BLaER1 (cell line): ENCODE data around the gene RXYLT1.
A peak's percentile ranks its signal among the peaks of the same experiment; 100 is the strongest.
"Not testable (repeated sequence)": the region's sequence is repeated elsewhere in the genome, so short reads cannot be mapped to it uniquely, and the experiment has no call there.

Source experiments
- H3K27ac ChIP-seq: shearing (Covaris generic); formaldehyde crosslinking; 2 replicates; pipeline ENCODE4 v1.8.1; 2022
- H3K27me3 ChIP-seq: shearing (Covaris generic); formaldehyde crosslinking; 2 replicates; pipeline ENCODE4 v1.8.1; 2022
- H3K36me3 ChIP-seq: shearing (Covaris generic); formaldehyde crosslinking; 2 replicates; pipeline ENCODE4 v1.8.1; 2022
- H3K4me1 ChIP-seq: shearing (Covaris generic); formaldehyde crosslinking; 2 replicates; pipeline ENCODE4 v1.8.1; 2022
- H3K4me2 ChIP-seq: shearing (Covaris generic); formaldehyde crosslinking; 2 replicates; pipeline ENCODE4 v1.8.1; 2022
- H3K4me3 ChIP-seq: shearing (Covaris generic); formaldehyde crosslinking; 2 replicates; pipeline ENCODE4 v1.8.1; 2022
- H3K9ac ChIP-seq: shearing (Covaris generic); formaldehyde crosslinking; 2 replicates; pipeline ENCODE4 v1.8.1; 2022
- H3K9me3 ChIP-seq: shearing (Covaris generic); formaldehyde crosslinking; 2 replicates; pipeline ENCODE4 v1.8.1; 2022
- H4K20me1 ChIP-seq: shearing (Covaris generic); formaldehyde crosslinking; 2 replicates; pipeline ENCODE4 v1.8.1; 2022
- Cebpa-rat ChIP-seq: shearing (Covaris generic); IDR thresholded peaks from 2 replicates; pipeline ENCODE4 v1.8.1; 2022

Gene RXYLT1, protein sequence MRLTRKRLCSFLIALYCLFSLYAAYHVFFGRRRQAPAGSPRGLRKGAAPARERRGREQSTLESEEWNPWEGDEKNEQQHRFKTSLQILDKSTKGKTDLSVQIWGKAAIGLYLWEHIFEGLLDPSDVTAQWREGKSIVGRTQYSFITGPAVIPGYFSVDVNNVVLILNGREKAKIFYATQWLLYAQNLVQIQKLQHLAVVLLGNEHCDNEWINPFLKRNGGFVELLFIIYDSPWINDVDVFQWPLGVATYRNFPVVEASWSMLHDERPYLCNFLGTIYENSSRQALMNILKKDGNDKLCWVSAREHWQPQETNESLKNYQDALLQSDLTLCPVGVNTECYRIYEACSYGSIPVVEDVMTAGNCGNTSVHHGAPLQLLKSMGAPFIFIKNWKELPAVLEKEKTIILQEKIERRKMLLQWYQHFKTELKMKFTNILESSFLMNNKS

GRCh38 chr12:63779498-63780481 lies at the start of gene RXYLT1:
Gene RXYLT1, plus strand, starts transcription at chr12:63779909. Its CDS starts 52 bp downstream, at chr12:63779961.
- H3K36me3 ChIP-seq: peaks cover 27% of the 10 kb centered on the region
- H3K4me1 ChIP-seq: peaks cover 14% of the 10 kb centered on the region
- peak within 1 kb of the TSS; percentile 83 for H3K4me3 ChIP-seq
- H3K4me2 ChIP-seq: peak within 1 kb of the TSS; percentile 85
- peak within 1 kb of the TSS; percentile 84 for H3K27ac ChIP-seq
- no peaks in the 10 kb centered on the region for H4K20me1 ChIP-seq
- no peaks in the 10 kb centered on the region for H3K27me3 ChIP-seq
- H3K9ac ChIP-seq: peak within 1 kb of the TSS; percentile 86
- no peak for TF ChIP-seq Cebpa-rat
- no peaks in the 10 kb centered on the region for H3K9me3 ChIP-seq

DNA sequence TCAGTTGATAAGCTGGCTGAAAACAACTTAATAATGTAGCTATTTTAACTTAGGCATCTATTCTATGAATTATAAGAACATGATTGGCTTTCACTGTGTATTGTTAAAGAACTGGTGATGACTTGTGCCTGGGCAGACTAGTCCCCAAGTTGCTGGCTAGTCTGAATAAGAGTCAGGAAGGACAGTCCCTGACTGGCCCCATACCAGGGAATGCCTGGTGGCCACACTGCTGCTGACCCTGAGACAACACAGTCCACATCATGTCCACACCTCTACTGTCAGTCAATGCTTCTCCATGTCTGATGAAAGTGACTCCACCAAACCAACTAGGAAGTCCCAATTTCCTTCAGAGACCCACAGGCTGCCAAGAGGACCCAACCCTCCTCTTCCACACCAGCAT lies 46.9 kb upstream of the RXYLT1 start:
- not testable (repeated sequence) for H3K9ac ChIP-seq, H3K9me3 ChIP-seq, H3K4me2 ChIP-seq, H3K4me3 ChIP-seq, H4K20me1 ChIP-seq, H3K27ac ChIP-seq, H3K36me3 ChIP-seq, H3K27me3 ChIP-seq, H3K4me1 ChIP-seq

DNA sequence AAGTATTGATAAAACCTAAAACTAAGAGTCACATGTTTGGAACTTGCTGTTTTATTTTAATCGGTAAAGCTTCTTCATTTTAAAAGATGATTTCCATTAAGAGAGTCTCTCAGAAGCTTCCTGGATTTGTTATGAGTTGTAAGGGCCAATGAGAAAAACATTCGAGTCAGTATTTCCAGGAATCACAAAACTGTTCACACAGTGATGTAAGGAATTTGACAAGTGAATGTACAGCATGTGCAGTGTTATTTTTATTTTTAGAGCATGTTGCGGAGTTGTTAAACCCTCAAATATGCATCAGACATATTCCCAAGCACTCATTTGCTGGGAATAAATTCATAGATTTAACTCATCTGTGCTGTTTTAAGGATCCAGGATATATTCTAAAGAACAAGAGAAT lies 46.1 kb upstream of the RXYLT1 start:
- not testable (repeated sequence) for H3K4me1 ChIP-seq, H3K27me3 ChIP-seq, H3K4me3 ChIP-seq, H4K20me1 ChIP-seq, H3K4me2 ChIP-seq, H3K27ac ChIP-seq, H3K36me3 ChIP-seq, H3K9me3 ChIP-seq, H3K9ac ChIP-seq

- H3K4me3 ChIP-seq, H3K36me3 ChIP-seq, H3K4me2 ChIP-seq, H3K4me1 ChIP-seq, H3K9me3 ChIP-seq, H3K9ac ChIP-seq, H4K20me1 ChIP-seq, H3K27ac ChIP-seq, H3K27me3 ChIP-seq: not testable (repeated sequence)
Measured at GRCh38 chr12:63740551-63740950, 39.2 kb upstream of the RXYLT1 start.

DNA sequence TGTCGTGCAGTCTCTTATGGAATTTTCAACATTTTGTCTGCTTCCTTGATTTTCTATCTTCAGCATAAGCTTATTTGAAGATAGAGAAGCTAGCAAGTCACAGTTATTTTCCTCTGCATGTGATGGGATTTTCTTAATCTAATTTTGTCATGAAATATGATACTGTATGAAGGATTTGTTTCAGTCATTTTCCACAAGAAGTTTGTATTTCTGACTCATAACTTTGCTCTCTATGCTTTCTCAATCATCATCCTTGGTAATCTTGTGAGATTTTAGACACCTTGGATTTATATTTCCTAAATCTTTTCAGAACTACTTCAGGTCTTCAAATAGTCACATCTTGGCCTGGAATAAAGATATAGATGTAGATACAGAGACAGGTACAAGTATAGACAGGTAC lies 38.3 kb upstream of the RXYLT1 start:
- H3K4me2 ChIP-seq, H3K27me3 ChIP-seq, H3K4me1 ChIP-seq, H3K27ac ChIP-seq, H4K20me1 ChIP-seq, H3K9me3 ChIP-seq, H3K36me3 ChIP-seq, H3K4me3 ChIP-seq, H3K9ac ChIP-seq: not testable (repeated sequence)

GRCh38 chr12:63744110-63744509 lies 35.6 kb upstream of the RXYLT1 start:
- not testable (repeated sequence) for H3K4me3 ChIP-seq, H4K20me1 ChIP-seq, H3K9ac ChIP-seq

GRCh38 chr12:63746470-63746869 lies 33.2 kb upstream of the RXYLT1 start:
- H3K27ac ChIP-seq, H3K9me3 ChIP-seq, H3K4me3 ChIP-seq, H3K9ac ChIP-seq, H3K4me1 ChIP-seq, H4K20me1 ChIP-seq, H3K27me3 ChIP-seq, H3K36me3 ChIP-seq, H3K4me2 ChIP-seq: not testable (repeated sequence)

More at GRCh38 chr12:63744110-63744509, 35.6 kb upstream of the RXYLT1 start:
- H3K4me1 ChIP-seq, H3K36me3 ChIP-seq, H3K27me3 ChIP-seq, H3K4me2 ChIP-seq, H3K27ac ChIP-seq, H3K9me3 ChIP-seq: not testable (repeated sequence)

GRCh38 chr12:63747136-63747535 lies 32.6 kb upstream of the RXYLT1 start:
- H3K4me3 ChIP-seq, H3K9me3 ChIP-seq, H3K27me3 ChIP-seq, H3K4me1 ChIP-seq, H3K36me3 ChIP-seq, H4K20me1 ChIP-seq, H3K4me2 ChIP-seq, H3K27ac ChIP-seq, H3K9ac ChIP-seq: not testable (repeated sequence)

GRCh38 chr12:63747553-63747952 lies 32.2 kb upstream of the RXYLT1 start:
- no peak for TF ChIP-seq Cebpa-rat
- no peak overlapping the region for H3K9ac ChIP-seq
- H3K9me3 ChIP-seq: no peaks in the 10 kb centered on the region
- H3K27ac ChIP-seq: no peak overlapping the region
- H3K4me3 ChIP-seq: no peak overlapping the region
- H3K36me3 ChIP-seq: no peaks in the 10 kb centered on the region
- H3K27me3 ChIP-seq: no peaks in the 10 kb centered on the region
- H4K20me1 ChIP-seq: no peaks in the 10 kb centered on the region
- peaks cover 7% of the 10 kb centered on the region for H3K4me1 ChIP-seq
- no peak overlapping the region for H3K4me2 ChIP-seq

GRCh38 chr12:63752283-63752682 lies 27.4 kb upstream of the RXYLT1 start:
- no peak for TF ChIP-seq Cebpa-rat
- no peaks in the 10 kb centered on the region for H3K27me3 ChIP-seq
- no peaks in the 10 kb centered on the region for H4K20me1 ChIP-seq
- peaks cover 10% of the 10 kb centered on the region for H3K4me1 ChIP-seq
- H3K9ac ChIP-seq: no peak overlapping the region
- no peaks in the 10 kb centered on the region for H3K9me3 ChIP-seq
- H3K27ac ChIP-seq: no peak overlapping the region
- no peak overlapping the region for H3K4me3 ChIP-seq
- no peaks in the 10 kb centered on the region for H3K36me3 ChIP-seq
- peak overlapping the region; percentile 37; the same call in 1 of the 2 replicates for H3K4me2 ChIP-seq
